Activated naive CD4-positive, alpha-beta T cell (primary cell): ENCODE measurements around the gene MXI1.
"Not testable (repeated sequence)": the region's sequence is repeated elsewhere in the genome, so short reads cannot be mapped to it uniquely, and the experiment has no call there.

Experiments used
- DNase-seq, 4 experiments: peaks; one replicate each; lab custom pipeline; 2025; lab: John Stamatoyannopoulos, UW

Gene MXI1

GRCh38 chr10:110181911-110182310 is 25.5 kb upstream of the MXI1 start:
- DNase-seq, result no peak

- no peak for DNase-seq
Measured at GRCh38 chr10:110184398-110184797, 23.0 kb upstream of the MXI1 start.

GRCh38 chr10:110185646-110186182 is 21.7 kb upstream of the MXI1 start:
- DNase-seq, result not testable (repeated sequence)

GRCh38 chr10:110190170-110190569 is 17.2 kb upstream of the MXI1 start:
- DNase-seq, result no peak

GRCh38 chr10:110192552-110192951 is 14.9 kb upstream of the MXI1 start:
- no peak for DNase-seq

GRCh38 chr10:110200503-110200902 is 6.9 kb upstream of the MXI1 start:
- no peak for DNase-seq

- not testable (repeated sequence) for DNase-seq
Measured at GRCh38 chr10:110201046-110201445, 6.4 kb upstream of the MXI1 start.

- DNase-seq, result no peak
Measured at GRCh38 chr10:110203500-110204455, 3.6 kb upstream of the MXI1 start.

- no peak for DNase-seq
Measured at GRCh38 chr10:110205051-110205675, 2.2 kb upstream of the MXI1 start.

GRCh38 chr10:110207805-110208613 is 604 bp downstream of the MXI1 start:
- DNase-seq, result peak in 3 of 4 experiments; percentile 13 to 46 (median 38)

GRCh38 chr10:110208614-110209453 is 1.4 kb downstream of the MXI1 start:
- peak in 1 of 4 experiments; percentile 21 for DNase-seq

- DNase-seq, result peak; percentile 21 to 80 (median 48)
Measured at GRCh38 chr10:110209454-110209925, 2.1 kb downstream of the MXI1 start.

GRCh38 chr10:110209926-110210673 is 2.7 kb downstream of the MXI1 start:
- peak in 2 of 4 experiments; percentile 23 to 80 for DNase-seq

GRCh38 chr10:110210674-110211464 is 3.5 kb downstream of the MXI1 start:
- DNase-seq, result peak; percentile 57 to 82 (median 78)

- DNase-seq, result no peak
Measured at GRCh38 chr10:110211465-110211843, 4.0 kb downstream of the MXI1 start.

GRCh38 chr10:110212119-110213006 is 5.0 kb downstream of the MXI1 start:
- peak in 1 of 4 experiments; percentile 29 for DNase-seq

GRCh38 chr10:110214371-110214826 is 7.0 kb downstream of the MXI1 start:
- no peak for DNase-seq
